ENCODE data around the gene SLC17A3.

Gene SLC17A3

DNA sequence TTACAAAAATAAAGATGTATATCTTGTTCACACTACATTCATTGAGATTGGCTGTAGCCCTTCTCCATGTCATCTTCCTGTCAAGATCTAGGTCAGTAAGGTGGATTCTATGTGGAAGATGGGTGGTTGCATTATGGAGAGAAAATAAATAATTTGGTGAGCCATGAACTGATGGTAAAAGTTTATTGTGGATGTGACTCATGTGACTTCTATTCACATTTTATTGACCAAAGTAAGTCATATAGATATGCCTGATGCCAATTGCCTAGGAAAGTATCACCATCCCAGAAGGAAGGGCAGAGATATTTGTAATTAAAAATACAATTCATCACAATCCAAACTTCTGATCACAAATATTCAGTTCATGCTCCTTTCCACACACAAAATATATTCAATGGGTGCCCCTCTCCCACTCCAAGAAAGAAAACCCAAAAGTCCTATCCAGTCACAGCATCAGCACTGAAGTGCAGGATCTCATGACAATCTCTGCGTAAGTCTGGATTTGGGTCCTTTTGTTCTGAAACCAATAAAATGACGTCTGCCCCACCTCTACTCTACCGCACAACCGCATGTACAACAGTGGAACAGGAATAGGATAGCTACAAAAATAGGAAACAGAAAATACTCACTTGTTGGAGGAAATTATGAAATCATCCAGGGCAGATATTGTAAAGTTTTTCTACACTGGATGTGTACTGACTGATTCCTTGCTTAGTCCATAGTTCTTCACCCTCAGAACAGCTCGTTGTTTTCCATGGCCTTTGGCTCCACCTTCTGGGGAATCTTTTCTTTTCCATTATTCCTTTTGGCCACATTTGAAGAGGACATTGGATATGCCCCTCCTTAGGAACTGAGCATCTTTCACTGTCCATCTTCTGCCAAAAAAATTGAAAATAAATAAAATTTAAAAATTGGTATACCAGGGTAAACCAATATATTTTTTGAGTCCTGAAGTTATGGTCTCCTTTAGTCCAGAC is 16.1 kb upstream of the SLC17A3 start:
- peak; percentile 80 for DNase-seq

- no peak for DNase-seq
Observed at GRCh38 chr6:25888626-25889025, 14.6 kb upstream of the SLC17A3 start.

- no peak for DNase-seq
Observed at GRCh38 chr6:25886066-25886465, 12.0 kb upstream of the SLC17A3 start.

GRCh38 chr6:25883991-25884390 is 9.9 kb upstream of the SLC17A3 start:
- DNase-seq, result no peak

DNA sequence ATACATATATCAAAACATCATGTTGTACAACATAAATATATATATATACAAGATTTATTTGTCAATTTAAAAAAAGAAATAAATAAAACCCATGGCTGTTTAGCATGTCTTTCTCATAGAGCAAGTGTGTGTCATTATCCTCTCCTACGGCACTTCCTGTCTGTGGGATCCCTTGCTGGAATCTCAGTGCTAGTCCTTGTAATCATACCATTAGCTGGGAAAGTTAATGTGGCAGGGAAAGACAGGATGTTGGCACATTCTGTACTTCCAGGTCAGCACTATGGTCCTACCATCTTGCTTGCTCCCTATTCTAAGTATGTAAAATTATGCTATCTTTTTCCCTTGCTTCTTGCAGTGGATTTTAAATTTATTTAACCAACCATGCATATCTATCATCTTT is 9.5 kb upstream of the SLC17A3 start:
- no peak for DNase-seq

DNA sequence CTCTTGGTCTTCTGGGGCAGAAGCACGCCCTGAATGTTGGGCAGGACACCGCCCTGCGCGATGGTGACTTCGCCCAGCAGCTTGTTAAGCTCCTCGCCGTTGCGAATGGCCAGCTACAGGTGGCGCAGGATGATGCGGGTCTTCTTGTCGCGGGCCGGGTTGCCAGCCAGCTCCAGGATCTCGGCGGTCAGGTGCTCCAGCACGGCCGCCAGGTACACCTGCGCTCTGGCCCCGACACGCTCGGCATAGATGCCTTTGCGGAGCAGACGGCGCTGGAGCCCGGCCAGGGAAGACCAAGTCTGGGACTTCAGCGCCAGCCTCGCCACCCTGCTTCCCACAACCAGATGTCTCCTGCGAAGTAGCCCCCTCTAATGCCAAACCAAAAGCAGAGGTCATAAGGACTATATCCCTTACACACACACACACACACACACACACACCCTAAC is 8.0 kb upstream of the SLC17A3 start:
- DNase-seq, result no peak

DNA sequence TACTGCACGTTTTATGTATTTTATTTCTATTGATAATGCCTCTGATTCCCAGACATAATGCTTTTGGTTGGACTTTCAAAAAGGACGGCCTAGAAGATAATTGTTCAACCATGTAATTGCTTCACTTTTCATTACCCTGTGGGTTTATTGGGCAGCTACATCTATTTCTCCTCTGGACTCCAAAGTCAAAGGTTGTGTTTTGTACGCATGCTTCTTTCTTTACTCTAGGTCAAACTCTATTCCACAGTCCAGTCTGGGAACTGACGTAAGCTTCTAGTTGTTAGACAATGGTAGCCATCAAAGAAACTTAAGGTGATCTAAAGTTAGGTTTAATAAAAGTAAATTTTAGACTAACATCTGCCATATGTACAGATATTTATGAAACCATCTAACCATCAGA is 6.6 kb upstream of the SLC17A3 start:
- DNase-seq, result no peak

DNA sequence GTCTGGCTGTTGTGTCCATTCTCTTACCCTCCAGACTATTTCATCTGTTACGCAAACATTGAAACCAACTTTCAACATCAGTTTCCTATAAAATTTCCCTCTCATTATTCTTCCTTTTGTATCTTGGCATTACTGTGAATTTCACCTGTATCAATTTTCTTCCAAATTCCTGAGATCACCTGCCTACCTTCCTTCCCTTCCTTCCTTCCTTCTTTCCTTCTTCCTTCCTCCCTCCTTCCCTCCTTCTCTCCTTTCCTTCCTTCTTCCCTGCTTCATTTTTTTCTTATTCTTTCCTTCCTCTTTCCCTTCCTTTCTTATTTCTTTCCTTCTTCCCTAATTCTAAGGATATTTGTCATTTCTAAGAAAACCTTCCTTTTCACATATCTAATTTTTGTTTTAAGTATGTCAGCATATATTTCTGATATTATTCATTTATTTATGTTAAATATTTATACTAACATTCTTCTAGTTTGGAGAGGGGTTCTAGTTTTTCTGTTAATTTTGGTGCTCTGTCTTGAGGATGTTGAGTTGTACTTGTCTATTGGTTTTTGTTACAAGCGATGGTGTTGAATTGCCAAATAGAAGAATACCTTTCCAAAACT is 4.8 kb upstream of the SLC17A3 start:
- DNase-seq, result no peak

GRCh38 chr6:25875926-25876602 is 2.0 kb upstream of the SLC17A3 start:
- no peak for DNase-seq

GRCh38 chr6:25875563-25875905 is 1.5 kb upstream of the SLC17A3 start:
- DNase-seq, result no peak

DNA sequence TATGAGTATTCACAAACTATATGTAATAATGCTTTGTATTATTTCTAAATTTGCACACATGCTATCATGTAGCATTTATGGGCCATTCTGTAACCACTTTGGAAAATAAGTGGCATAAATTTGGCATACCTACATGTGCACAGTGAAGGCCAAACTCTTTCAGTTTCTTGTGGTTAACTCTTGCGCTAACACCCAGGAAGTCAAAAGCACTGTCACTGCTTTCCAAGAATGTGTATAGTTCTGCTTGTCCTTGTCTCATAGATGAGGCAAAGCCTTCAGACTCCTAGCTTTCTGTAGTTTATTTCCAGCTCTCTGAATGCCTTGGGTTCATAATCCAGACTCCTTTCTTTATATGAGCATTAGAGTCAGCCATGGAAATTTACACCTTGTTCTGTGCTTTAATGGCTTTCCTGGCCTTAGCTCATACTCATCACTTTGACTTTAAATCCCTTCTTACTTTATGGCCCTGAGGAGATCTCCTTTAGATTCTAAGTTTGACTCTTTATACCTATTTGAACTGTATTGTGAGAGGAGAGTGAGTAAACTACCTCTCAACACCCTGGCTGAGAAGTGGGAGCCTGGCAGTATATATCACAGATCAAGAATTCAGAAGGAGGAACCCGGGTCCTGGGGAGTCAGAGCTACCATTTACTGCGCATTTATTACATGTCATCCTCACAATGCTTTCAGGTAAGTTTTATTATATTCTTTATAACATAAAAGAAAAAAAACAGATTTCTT is 949 bp upstream of the SLC17A3 start:
- DNase-seq, result no peak

DNA sequence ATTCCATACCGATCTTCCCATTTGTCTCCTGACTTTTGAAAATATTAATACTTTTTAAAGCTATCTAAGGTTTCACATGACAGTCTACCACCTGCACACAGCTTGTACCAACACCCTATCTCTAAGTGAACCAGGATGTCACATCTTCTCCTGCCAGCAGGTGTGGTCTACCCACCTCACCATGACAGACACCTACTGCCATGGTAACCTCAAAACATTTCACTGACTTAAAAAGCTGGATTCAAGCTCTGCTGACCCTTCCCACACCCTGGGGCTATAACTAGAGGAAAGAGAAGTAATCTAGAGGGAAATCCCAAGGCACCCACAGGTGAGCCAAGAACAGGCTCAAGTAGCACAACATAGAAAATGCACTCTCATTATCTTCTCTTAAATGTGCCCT is 1.2 kb downstream of the SLC17A3 start:
- DNase-seq, result no peak

DNA sequence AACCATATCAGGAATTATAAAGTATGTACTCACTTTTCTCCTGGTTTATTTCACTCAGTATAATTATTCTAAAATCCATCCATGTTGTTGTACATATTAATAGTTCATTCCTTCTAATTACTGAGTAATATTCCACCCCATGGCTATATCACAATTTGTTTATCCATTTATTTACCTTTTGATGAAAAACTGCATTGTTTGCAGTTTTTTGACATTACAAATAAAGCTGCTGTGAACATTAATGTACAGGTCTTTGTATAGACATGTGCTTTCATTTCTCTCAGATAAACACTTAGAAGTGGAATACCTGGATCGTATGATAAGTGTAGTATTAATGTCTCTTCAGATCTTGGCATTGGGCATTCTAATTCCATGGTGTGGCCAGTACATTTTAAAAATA is 4.2 kb downstream of the SLC17A3 start:
- DNase-seq, result no peak

- no peak for DNase-seq
Observed at GRCh38 chr6:25868436-25869183, 5.4 kb downstream of the SLC17A3 start.

GRCh38 chr6:25866011-25866410 is 8.0 kb downstream of the SLC17A3 start:
- no peak for DNase-seq

- no peak for DNase-seq
Observed at GRCh38 chr6:25863360-25863759, 10.7 kb downstream of the SLC17A3 start.

- no peak for DNase-seq
Observed at GRCh38 chr6:25862199-25862598, 11.8 kb downstream of the SLC17A3 start.

GRCh38 chr6:25852756-25853155 is 21.3 kb downstream of the SLC17A3 start:
- no peak for DNase-seq

GRCh38 chr6:25851961-25852360 is 22.1 kb downstream of the SLC17A3 start:
- DNase-seq, result no peak

DNA sequence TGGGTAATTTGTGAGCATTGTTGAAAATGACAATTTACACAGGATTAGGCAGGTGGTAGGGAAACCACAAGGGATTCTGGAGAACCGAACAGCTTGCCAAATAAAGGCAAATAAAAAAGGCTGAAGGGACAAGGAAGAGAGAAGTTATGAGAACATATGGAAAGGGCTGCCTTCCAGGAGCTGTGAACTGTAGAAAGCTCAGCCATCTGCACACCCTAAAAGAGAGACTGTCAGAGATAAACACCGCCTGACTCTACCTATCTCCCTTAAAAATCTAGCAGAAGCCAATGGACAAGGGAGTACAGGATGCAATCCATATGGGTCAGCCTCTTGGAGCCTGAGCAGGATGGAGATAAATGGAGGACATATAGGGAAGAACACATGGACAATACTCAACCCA is 29.5 kb downstream of the SLC17A3 start:
- no peak for DNase-seq

- DNase-seq, result no peak
Observed at GRCh38 chr6:25842526-25842925, 31.5 kb downstream of the SLC17A3 start.

Data from NCI-H510A treated with DMSO at 0.1 percent for 48 hours (cell line).